ENCODE data around the gene KRT75. TPM values are rescaled to one million over a fixed set of nuclear protein-coding genes. Genes with fewer than 3 reads are reported as not detected.

Gene KRT75
- total RNA-seq, 1 donor from 2014 or later: not detected

DNA sequence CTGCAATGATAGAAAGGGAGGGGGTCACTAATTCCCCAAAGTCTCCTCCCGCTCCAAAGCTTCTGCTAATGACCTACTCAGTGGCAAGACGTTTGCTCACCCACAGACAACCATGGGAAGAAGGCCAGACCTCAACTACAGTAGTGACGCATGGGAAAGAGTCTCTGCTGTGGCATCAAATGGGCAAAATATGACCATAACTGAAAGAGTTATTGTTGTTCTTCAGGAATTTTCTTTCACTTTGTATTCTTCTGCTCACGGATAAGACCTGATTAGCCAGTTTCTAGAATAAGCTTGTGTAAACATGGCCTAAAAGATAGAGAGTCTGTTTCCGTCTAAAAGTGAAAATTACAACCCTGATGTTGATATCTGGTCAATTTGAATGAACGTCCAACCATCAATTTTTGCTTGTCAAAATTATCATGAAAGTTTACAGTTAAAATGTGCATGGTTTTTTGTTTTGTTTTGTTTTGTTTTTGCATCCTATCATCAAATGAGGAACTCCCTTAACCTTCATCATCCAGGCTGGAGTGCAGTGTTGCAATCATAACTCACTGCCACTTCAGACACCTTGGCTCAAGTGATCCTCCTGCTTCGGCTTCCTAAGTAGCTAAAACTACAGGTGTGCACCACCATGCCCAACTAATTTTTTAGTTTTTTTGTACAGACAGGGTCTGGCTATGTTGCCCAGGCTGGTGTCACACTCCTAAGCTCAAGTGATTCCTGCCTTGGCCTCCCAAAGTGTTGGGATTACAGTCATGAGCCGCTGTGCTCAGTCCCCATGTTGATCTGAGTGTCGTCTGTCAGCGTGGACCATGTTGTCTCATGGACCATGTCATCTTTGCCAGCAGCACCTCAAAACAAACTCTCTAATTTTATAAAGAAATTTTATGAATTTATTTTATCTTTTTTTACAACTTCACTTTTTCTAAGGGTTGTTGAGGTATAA is 10.8 kb upstream of the KRT75 start:
- Mint-ChIP-seq H3K4me3 (no peak overlapping the region), H3K4me1 (peaks cover 35% of the 10 kb centered on the region), H3K27me3 (ENCODE audit: low read depth) (peaks cover 24% of the 10 kb centered on the region), H3K9me3 (no peaks in the 10 kb centered on the region), H3K27ac (no peak overlapping the region), H3K36me3 (no peaks in the 10 kb centered on the region)
- TF ChIP-seq, protein P1, sequence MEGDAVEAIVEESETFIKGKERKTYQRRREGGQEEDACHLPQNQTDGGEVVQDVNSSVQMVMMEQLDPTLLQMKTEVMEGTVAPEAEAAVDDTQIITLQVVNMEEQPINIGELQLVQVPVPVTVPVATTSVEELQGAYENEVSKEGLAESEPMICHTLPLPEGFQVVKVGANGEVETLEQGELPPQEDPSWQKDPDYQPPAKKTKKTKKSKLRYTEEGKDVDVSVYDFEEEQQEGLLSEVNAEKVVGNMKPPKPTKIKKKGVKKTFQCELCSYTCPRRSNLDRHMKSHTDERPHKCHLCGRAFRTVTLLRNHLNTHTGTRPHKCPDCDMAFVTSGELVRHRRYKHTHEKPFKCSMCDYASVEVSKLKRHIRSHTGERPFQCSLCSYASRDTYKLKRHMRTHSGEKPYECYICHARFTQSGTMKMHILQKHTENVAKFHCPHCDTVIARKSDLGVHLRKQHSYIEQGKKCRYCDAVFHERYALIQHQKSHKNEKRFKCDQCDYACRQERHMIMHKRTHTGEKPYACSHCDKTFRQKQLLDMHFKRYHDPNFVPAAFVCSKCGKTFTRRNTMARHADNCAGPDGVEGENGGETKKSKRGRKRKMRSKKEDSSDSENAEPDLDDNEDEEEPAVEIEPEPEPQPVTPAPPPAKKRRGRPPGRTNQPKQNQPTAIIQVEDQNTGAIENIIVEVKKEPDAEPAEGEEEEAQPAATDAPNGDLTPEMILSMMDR (IDR thresholded peaks at IDR 0.05; ENCODE audit: unreplicated experiment): no peak
- DNase-seq (ENCODE audit: low spot score in 2 of 2, unreplicated experiment in 2 of 2): no peak

DNA sequence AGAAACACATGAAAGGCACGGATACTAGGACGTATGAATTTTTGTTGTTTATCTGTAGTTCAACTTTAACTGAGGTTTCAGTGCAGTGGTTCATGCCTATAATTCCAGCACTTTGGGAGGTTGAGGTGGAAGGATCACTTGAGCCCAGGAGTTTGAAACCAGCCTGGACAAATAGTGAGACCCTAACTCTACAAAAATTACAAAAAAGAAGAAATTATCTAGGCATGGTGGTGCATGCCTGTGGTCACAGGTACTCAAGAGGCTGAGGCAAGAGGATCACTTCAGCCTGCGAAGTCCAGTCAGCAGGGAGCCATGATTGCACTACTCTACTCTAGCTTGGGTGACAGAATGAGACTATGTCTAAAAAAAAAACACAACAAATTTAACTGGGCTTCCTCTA is 9.8 kb upstream of the KRT75 start:
- no peak overlapping the region for H3K27ac Mint-ChIP-seq
- H3K4me3 Mint-ChIP-seq: no peak overlapping the region
- no peaks in the 10 kb centered on the region for H3K36me3 Mint-ChIP-seq
- TF ChIP-seq, protein P1 (IDR thresholded peaks at IDR 0.05; ENCODE audit: unreplicated experiment): no peak
- DNase-seq (ENCODE audit: low spot score in 2 of 2, unreplicated experiment in 2 of 2): no peak
- peaks cover 40% of the 10 kb centered on the region for H3K4me1 Mint-ChIP-seq
- peaks cover 14% of the 10 kb centered on the region for H3K27me3 Mint-ChIP-seq (ENCODE audit: low read depth)
- no peaks in the 10 kb centered on the region for H3K9me3 Mint-ChIP-seq

DNA sequence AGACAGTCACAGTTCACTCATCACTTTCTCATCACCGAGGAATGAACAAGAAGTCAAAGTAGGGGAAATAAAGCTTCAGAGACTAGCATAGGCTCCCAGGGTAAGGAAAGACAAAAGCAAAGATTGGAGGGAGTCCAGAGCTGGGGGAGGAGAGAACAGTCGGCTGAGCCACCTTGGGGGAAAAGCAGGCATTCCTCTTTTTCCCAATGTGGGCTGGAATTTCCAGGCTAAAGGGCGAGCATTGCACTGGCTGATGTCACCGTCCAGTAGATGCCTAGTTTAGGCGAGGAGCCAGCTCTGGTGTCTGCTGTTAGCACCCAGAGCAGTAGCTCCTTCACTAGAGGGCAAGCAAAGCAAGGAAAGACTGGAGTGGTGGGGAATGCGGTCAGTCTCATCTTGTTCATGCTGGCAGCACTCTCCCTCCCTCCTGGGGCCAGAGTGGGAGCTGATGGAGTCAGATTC is 8.5 kb upstream of the KRT75 start:
- H3K4me3 Mint-ChIP-seq: no peak overlapping the region
- H3K9me3 Mint-ChIP-seq: no peaks in the 10 kb centered on the region
- H3K4me1 Mint-ChIP-seq: peaks cover 44% of the 10 kb centered on the region
- no peak for DNase-seq (ENCODE audit: low spot score in 2 of 2, unreplicated experiment in 2 of 2)
- H3K36me3 Mint-ChIP-seq: no peaks in the 10 kb centered on the region
- peak overlapping the region; percentile 94 for H3K27ac Mint-ChIP-seq
- peaks cover 7% of the 10 kb centered on the region for H3K27me3 Mint-ChIP-seq (ENCODE audit: low read depth)
- TF ChIP-seq, protein P1 (IDR thresholded peaks at IDR 0.05; ENCODE audit: unreplicated experiment): no peak

DNA sequence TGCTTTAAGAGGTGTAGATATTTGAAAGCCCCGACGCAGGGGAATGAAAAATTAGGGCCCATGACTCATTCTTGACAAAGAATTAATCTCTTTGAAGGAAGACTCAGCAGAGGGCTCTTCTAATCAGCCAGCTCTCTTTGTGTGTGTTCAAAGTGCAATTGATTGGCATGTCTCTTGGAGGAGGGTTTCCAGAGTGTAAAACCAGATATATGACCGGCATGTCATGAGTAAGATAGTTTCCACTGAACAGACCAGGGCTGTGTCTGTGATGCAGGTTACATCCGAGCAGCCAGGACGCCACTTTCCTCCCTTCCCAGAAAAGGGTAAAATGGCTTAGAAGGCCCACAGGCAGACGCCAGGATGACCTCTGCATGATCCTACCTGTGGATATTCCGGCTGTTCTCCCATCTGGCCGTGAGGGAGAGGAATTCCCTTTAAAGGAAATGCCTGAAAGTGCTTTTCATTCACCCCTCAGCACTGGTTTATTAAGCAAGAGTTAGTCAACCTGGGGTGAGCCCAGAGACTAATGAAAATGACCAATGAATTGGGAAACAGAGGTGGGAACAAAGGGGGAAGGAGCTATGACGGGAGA is 7.2 kb upstream of the KRT75 start:
- DNase-seq (ENCODE audit: low spot score in 2 of 2, unreplicated experiment in 2 of 2): no peak
- Mint-ChIP-seq H3K27me3 (ENCODE audit: low read depth) (peaks cover 2% of the 10 kb centered on the region), H3K36me3 (no peaks in the 10 kb centered on the region), H3K9me3 (no peaks in the 10 kb centered on the region), H3K27ac (peak overlapping the region; percentile 94), H3K4me3 (no peak overlapping the region), H3K4me1 (peaks cover 55% of the 10 kb centered on the region)
- TF ChIP-seq, protein P1 (IDR thresholded peaks at IDR 0.05; ENCODE audit: unreplicated experiment): no peak

DNA sequence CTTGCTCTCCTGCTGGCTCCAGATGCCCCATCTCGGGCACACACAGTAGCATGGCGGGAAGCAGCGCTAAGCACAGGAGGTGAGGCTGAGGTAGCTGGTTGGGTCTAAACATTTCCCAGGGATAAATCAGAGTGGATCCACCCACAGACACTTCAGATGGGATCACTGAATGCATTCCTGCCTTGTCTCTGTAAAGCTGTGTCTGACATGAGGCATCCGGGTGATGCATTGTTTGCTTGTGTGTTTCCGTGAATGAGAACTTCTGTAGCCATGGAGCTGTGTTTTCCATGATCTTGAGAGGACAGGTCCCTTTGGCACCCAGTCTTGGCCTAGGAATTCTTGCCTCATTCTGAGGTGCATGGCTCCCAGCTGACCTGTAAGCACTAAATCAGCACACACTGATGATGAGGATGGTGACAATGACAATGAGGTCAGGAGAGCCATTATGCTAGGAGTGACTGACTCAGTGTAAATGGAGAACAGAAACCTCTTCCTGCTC is 6.7 kb upstream of the KRT75 start:
- no peaks in the 10 kb centered on the region for H3K36me3 Mint-ChIP-seq

More for the DNA sequence above, 6.7 kb upstream of the KRT75 start:
- no peak overlapping the region for H3K4me3 Mint-ChIP-seq
- DNase-seq (ENCODE audit: low spot score in 2 of 2, unreplicated experiment in 2 of 2): no peak
- H3K9me3 Mint-ChIP-seq: no peaks in the 10 kb centered on the region
- TF ChIP-seq, protein P1 (IDR thresholded peaks at IDR 0.05; ENCODE audit: unreplicated experiment): no peak
- H3K27ac Mint-ChIP-seq: peak overlapping the region; percentile 94
- peaks cover 60% of the 10 kb centered on the region for H3K4me1 Mint-ChIP-seq
- no peaks in the 10 kb centered on the region for H3K27me3 Mint-ChIP-seq (ENCODE audit: low read depth)
